MCF 10A (cell line): ENCODE data around the gene CLMN. TPM values are rescaled to one million over a fixed set of nuclear protein-coding genes. Genes with fewer than 3 reads are reported as not detected.
"Not testable (repeated sequence)": the region's sequence is repeated elsewhere in the genome, so short reads cannot be mapped to it uniquely, and the experiment has no call there.

Experiments used
- BruUV-seq: library from RNA; stranded (reverse); fragments of 400-500 nt; replicated peaks from 2 replicates; lab custom pipeline; 2021; lab: Mats Ljungman, UMichigan
- CTCF ChIA-PET: fragments of 300-600 bp; sonication (Branson Sonifier 250); formaldehyde crosslinking; extraction: SDS; loops from one replicate; lab custom pipeline; 2021; ENCODE audit warnings: antibody characterized with exemption, inconsistent platforms; lab: Yijun Ruan, JAX
- POLR2A ChIA-PET: fragments of 300-600, 350-650 bp; sonication (Branson Sonifier 250); formaldehyde crosslinking; extraction: SDS; loops from one replicate; lab custom pipeline; 2020; ENCODE audit warnings: antibody characterized with exemption, inconsistent platforms; lab: Yijun Ruan, JAX
- DNase-seq: peaks from one replicate; pipeline ENCODE4 v3.0.0-alpha.2; 2018; ENCODE audit not compliant: unreplicated experiment
- H3K27ac Mint-ChIP-seq: one replicate; pipeline ENCODE4 v1.8.0; 2022; ENCODE audit warnings: mild to moderate bottlenecking, low read depth, mixed read lengths; ENCODE audit not compliant: unreplicated experiment
- H3K27me3 Mint-ChIP-seq: one replicate; pipeline ENCODE4 v1.8.0; 2022; ENCODE audit warnings: mixed read lengths; ENCODE audit not compliant: insufficient read depth, unreplicated experiment
- H3K36me3 Mint-ChIP-seq: one replicate; pipeline ENCODE4 v1.8.0; 2022; ENCODE audit warnings: mild to moderate bottlenecking, moderate library complexity, mixed read lengths; ENCODE audit not compliant: insufficient read depth, unreplicated experiment
- H3K4me1 Mint-ChIP-seq: one replicate; pipeline ENCODE4 v1.8.0; 2022; ENCODE audit warnings: mixed read lengths; ENCODE audit not compliant: insufficient read depth, unreplicated experiment
- H3K4me3 Mint-ChIP-seq: one replicate; pipeline ENCODE4 v1.8.0; 2022; ENCODE audit warnings: mild to moderate bottlenecking, moderate library complexity, mixed read lengths; ENCODE audit not compliant: unreplicated experiment
- H3K9me3 Mint-ChIP-seq: one replicate; pipeline ENCODE4 v1.8.0; 2022; ENCODE audit warnings: mixed read lengths; ENCODE audit not compliant: unreplicated experiment
- intact Hi-C: fragments of 100-400 bp; cut with micrococcal nuclease; formaldehyde crosslinking; loops from 2 replicates; pipeline ENCODE4 v1.14.1; 2022
- total RNA-seq: library from RNA; stranded (reverse); gene quantifications from 2 replicates; pipeline ENCODE4 v1.2.3, GENCODE V29; 2022
- TF ChIP-seq, protein P1 (sequence below): fragments of 200-600 bp; IDR thresholded peaks from one replicate; pipeline ENCODE4 v1.8.0; 2022; ENCODE audit warnings: antibody characterized with exemption, mild to moderate bottlenecking; ENCODE audit not compliant: unreplicated experiment

Gene CLMN
- total RNA-seq, 1 experiment from 2014 or later: 17.9 TPM

DNA sequence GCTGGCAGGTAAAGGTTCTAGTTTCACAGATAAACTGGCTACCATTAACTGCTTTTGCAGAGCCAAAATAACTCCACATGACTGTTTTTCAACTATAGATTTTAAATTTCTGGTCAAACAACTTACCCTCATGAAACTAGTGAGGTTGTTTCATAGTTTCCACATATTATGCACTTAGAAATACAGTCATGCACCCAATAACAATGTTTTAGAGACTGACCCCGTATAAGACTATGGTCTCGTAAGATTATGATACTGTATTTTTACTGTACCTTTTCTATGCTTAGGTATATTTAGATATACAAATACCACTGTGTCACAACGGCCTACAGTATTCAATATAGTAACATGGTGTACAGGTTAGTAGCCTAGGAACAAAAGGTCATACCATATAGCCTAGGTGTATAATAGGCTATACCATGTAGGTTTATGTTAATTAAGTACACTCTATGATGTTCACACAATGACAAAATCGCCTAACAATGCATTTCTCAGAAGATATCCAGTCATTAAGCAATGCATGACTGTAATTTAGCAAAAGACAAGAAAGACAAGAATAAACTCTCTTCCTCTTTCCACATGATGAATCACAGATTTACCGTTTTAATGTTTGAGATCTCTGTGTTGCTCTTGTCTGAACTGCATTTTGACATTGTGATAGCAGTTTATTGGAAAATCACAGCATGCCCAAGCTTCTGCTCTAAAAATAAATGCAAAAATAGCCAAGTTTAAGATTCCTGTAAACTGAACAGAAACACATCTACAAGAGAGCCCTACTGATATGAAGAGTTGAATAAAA is 179.4 kb downstream of the CLMN start:
- TF ChIP-seq, protein P1, sequence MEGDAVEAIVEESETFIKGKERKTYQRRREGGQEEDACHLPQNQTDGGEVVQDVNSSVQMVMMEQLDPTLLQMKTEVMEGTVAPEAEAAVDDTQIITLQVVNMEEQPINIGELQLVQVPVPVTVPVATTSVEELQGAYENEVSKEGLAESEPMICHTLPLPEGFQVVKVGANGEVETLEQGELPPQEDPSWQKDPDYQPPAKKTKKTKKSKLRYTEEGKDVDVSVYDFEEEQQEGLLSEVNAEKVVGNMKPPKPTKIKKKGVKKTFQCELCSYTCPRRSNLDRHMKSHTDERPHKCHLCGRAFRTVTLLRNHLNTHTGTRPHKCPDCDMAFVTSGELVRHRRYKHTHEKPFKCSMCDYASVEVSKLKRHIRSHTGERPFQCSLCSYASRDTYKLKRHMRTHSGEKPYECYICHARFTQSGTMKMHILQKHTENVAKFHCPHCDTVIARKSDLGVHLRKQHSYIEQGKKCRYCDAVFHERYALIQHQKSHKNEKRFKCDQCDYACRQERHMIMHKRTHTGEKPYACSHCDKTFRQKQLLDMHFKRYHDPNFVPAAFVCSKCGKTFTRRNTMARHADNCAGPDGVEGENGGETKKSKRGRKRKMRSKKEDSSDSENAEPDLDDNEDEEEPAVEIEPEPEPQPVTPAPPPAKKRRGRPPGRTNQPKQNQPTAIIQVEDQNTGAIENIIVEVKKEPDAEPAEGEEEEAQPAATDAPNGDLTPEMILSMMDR: no peak
- intact Hi-C loops: no loop called here
- no peaks in the 10 kb centered on the region for H3K27me3 Mint-ChIP-seq
- BruUV-seq: no TSS peak
- peaks cover 32% of the 10 kb centered on the region for H3K4me1 Mint-ChIP-seq
- H3K4me3 Mint-ChIP-seq: peak overlapping the region; percentile 26
- peaks cover 9% of the 10 kb centered on the region for H3K36me3 Mint-ChIP-seq
- POLR2A ChIA-PET: interaction anchor here (0.6 to 1.4 kb wide), 5 partner anchors 10 to 227 kb away, joined by 3 to 12 read pairs (median 5); partner anchors contain the start of gene DICER1
- peak; percentile 65 for DNase-seq
- peak overlapping the region; percentile 61 for H3K27ac Mint-ChIP-seq
- CTCF ChIA-PET: interaction anchor here (0.6 kb wide), 1 partner anchor 376 kb away, joined by 5 read pairs; no protein-coding TSS in a partner anchor
- peaks cover 6% of the 10 kb centered on the region for H3K9me3 Mint-ChIP-seq

DNA sequence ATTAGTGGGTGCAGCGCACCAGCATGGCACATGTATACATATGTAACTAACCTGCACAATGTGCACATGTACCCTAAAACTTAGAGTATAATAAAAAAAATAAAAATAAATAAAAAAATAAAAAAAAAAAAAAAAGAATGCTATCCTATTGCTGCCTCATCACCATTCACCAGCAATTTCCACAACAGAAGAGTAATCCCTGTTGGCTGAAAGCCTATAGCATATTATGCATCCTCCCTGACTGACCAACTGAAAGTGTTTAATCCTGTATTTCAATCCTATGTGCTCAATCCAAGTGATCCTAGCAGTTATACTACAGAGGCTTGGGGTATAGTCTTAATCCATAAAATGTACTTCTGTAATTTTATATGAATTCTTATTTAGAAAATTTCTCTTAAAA is 180.8 kb downstream of the CLMN start:
- Mint-ChIP-seq H3K36me3 (peaks cover 9% of the 10 kb centered on the region), H3K9me3 (no peaks in the 10 kb centered on the region), H3K27ac (no peak overlapping the region), H3K4me1 (peaks cover 40% of the 10 kb centered on the region), H3K27me3 (no peaks in the 10 kb centered on the region), H3K4me3 (no peak overlapping the region)
- POLR2A ChIA-PET: interaction anchor here (0.6 kb wide), 1 partner anchor 16 kb away, joined by 3 read pairs; no protein-coding TSS in a partner anchor
- BruUV-seq: no TSS peak
- TF ChIP-seq, protein P1: no peak
- intact Hi-C loops: no loop called here
- CTCF ChIA-PET: interaction anchor here (1.7 kb wide), 1 partner anchor 294 kb away, joined by 4 read pairs; no protein-coding TSS in a partner anchor
- no peak for DNase-seq

DNA sequence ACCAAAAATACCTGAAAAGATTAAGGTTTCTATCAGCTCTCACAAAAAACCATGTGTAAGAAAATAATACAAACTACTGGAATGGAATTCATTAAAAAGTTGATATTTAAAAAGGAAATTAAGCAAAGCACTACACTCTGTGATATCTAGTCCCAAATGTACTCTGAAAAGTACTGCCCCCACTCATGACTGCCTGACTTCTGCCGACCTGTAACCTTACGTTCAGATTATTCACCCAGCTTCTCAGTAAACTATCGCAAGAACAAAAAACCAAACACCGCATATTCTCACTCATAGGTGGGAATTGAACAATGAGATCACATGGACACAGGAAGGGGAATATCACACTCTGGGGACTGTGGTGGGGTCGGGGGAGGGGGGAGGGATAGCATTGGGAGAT is 181.3 kb downstream of the CLMN start:
- POLR2A ChIA-PET: interaction anchor here (1.2 to 1.5 kb wide), 2 partner anchors 17 to 20 kb away, joined by 5 to 6 read pairs; no protein-coding TSS in a partner anchor
- H3K9me3 Mint-ChIP-seq, H3K36me3 Mint-ChIP-seq, DNase-seq, H3K27me3 Mint-ChIP-seq, BruUV-seq, H3K4me3 Mint-ChIP-seq, intact Hi-C loops, H3K27ac Mint-ChIP-seq: not testable (repeated sequence)
- H3K4me1 Mint-ChIP-seq: peaks cover 41% of the 10 kb centered on the region
- CTCF ChIA-PET: interaction anchor here (1.7 kb wide), 1 partner anchor 294 kb away, joined by 4 read pairs; no protein-coding TSS in a partner anchor

DNA sequence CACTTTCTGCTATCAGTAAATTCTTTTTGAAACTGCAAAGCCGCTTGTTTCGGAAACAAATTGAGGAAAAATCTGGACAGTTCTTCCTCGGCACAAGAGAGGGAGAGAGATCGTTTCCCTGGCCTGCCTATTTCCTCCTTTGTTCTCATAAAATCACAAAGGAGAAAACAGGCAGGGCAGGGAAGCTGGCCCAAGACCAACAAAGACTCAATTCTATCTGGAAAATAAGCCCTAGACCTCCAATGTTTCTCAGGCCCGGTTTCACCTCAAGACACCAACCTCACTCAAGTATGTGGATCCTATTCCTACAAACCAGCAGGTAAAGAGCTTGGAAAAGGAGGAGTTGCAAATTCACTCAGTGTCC is 181.9 kb downstream of the CLMN start:
- intact Hi-C loops: no loop called here
- BruUV-seq: no TSS peak
- Mint-ChIP-seq H3K27ac (no peak overlapping the region), H3K9me3 (no peaks in the 10 kb centered on the region), H3K4me3 (no peak overlapping the region), H3K36me3 (peaks cover 13% of the 10 kb centered on the region), H3K4me1 (peaks cover 45% of the 10 kb centered on the region), H3K27me3 (no peaks in the 10 kb centered on the region)
- DNase-seq: no peak
- ChIA-PET POLR2A (interaction anchor here (1.2 to 1.5 kb wide), 2 partner anchors 18 to 19 kb away, joined by 5 to 6 read pairs; no protein-coding TSS in a partner anchor), CTCF (interaction anchor here (0.6 to 1.7 kb wide), 2 partner anchors 292 to 295 kb away, joined by 3 to 4 read pairs; no protein-coding TSS in a partner anchor)
- TF ChIP-seq, protein P1: no peak
